HL-60/S4 (cell line): ENCODE results near the gene CLIP2.
"Not testable (repeated sequence)": the region's sequence is repeated elsewhere in the genome, so short reads cannot be mapped to it uniquely, and the experiment has no call there.

Experiments
- in situ Hi-C: fragments of 300-500 bp; cut with MboI; formaldehyde crosslinking; loops from 2 replicates; pipeline ENCODE4 v1.14.3; 2022; ENCODE audit warnings: low sequenced_read_pairs

Gene CLIP2

GRCh38 chr7:74419232-74419631, 130.0 kb downstream of the CLIP2 start:
- in situ Hi-C loops = loop anchor here (25.0 kb wide), 2 partner anchors 443 to 618 kb away; partner anchors contain the start of gene GTF2IRD2

- in situ Hi-C loops = loop anchor here (10.0 to 25.0 kb wide), 3 partner anchors 145 to 617 kb away; partner anchors contain the start of gene GTF2IRD2
Observed at GRCh38 chr7:74420006-74420405, 130.8 kb downstream of the CLIP2 start.

- in situ Hi-C loops = loop anchor here (10.0 to 25.0 kb wide), 3 partner anchors 140 to 613 kb away; partner anchors contain the start of gene GTF2IRD2
Observed at GRCh38 chr7:74424291-74424880, 135.2 kb downstream of the CLIP2 start.

- in situ Hi-C loops = loop anchor here (10.0 kb wide), 1 partner anchor 137 kb away; no protein-coding TSS in a partner anchor
Observed at GRCh38 chr7:74428023-74428422, 138.8 kb downstream of the CLIP2 start.

GRCh38 chr7:74429153-74429747, 140.0 kb downstream of the CLIP2 start:
- in situ Hi-C loops = loop anchor here (10.0 kb wide), 1 partner anchor 136 kb away; no protein-coding TSS in a partner anchor

- in situ Hi-C loops = not testable (repeated sequence)
Observed at GRCh38 chr7:74430409-74430808, 141.2 kb downstream of the CLIP2 start.

GRCh38 chr7:74430961-74431466, 141.8 kb downstream of the CLIP2 start:
- in situ Hi-C loops = no loop called here

GRCh38 chr7:74437291-74437571, 148.0 kb downstream of the CLIP2 start:
- in situ Hi-C loops = not testable (repeated sequence)

GRCh38 chr7:74438327-74438726, 149.1 kb downstream of the CLIP2 start:
- in situ Hi-C loops = no loop called here

GRCh38 chr7:74439541-74439940, 150.3 kb downstream of the CLIP2 start:
- in situ Hi-C loops = no loop called here

- in situ Hi-C loops = not testable (repeated sequence)
Observed at GRCh38 chr7:74440143-74440542, 150.9 kb downstream of the CLIP2 start.

- in situ Hi-C loops = no loop called here
Observed at GRCh38 chr7:74441801-74442200, 152.6 kb downstream of the CLIP2 start.

GRCh38 chr7:74443543-74444247, 154.5 kb downstream of the CLIP2 start:
- in situ Hi-C loops = no loop called here

GRCh38 chr7:74449144-74449543, 159.9 kb downstream of the CLIP2 start:
- in situ Hi-C loops = no loop called here

- in situ Hi-C loops = no loop called here
Observed at GRCh38 chr7:74449809-74450397, 160.7 kb downstream of the CLIP2 start.

GRCh38 chr7:74452748-74453321, 163.6 kb downstream of the CLIP2 start:
- in situ Hi-C loops = no loop called here

- in situ Hi-C loops = no loop called here
Observed at GRCh38 chr7:74453322-74454011, 164.3 kb downstream of the CLIP2 start, which contains the start of gene GTF2IRD1. Gene GTF2IRD1 (plus strand): TSS chr7:74453906. CDS start chr7:74508081, 54,175 bp downstream.

- in situ Hi-C loops = no loop called here
Observed at GRCh38 chr7:74454021-74454924, 165.1 kb downstream of the CLIP2 start.

GRCh38 chr7:74454925-74455288, 165.7 kb downstream of the CLIP2 start:
- in situ Hi-C loops = no loop called here
